Measurements from ENCODE around the gene EDEM1. TPM values are rescaled to one million over a fixed set of nuclear protein-coding genes. Genes with fewer than 3 reads are reported as not detected.

The EDEM1 gene
- total and polyA plus RNA-seq, 2 donors (not counting 1 experiment from before 2014, with no cell fraction given) = 58.3 to 167 TPM

DNA sequence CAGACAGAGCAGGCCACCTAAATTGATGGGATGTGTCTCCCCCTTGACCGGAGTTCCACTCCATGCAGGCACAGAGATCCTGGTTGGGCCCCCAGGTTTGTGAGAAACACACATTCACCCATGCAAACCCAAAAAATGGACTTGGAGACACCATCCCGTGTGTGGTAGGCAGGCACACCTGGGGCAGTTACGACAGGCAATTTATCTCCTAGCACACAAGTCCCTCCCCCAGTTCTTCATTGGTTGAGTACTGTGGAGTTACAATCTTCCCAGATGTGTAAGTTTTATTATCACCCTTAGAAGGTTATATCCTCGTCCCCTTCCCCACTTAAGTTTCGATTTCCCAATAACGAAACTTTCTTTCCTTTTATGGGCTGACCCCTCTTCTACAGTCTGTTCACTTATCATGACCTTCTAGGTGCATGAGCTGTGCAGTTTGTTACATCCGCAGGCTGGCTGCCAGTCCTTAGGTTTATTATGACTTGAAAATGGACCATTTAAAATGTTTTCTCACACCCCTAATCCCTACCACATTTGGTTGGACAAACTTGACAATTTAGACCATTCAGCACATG is 38.1 kb upstream of the EDEM1 start:
- no peak overlapping the region for H3K4me3 ChIP-seq (ENCODE audit: control extremely low read depth in 1 of 5, extremely low read depth in 1 of 5, insufficient read depth in 1 of 5, low read depth in 2 of 5, low read length in 4 of 5)
- CTCF ChIA-PET = no interaction called here
- H3K4me1 Mint-ChIP-seq = peaks cover 70% of the 10 kb centered on the region
- peaks cover 1 to 7% of the 10 kb centered on the region in 2 experiments for H3K36me3 ChIP-seq (replicated peaks in 1 of 2; ENCODE audit: control extremely low read depth in 1 of 2, control insufficient read depth in 1 of 2, extremely low read depth in 1 of 2, insufficient read depth in 2 of 2, low read length in 1 of 2)
- no peak overlapping the region for H3K9ac ChIP-seq (ENCODE audit: low read length)
- peaks cover 96% of the 10 kb centered on the region for H3K79me2 ChIP-seq (ENCODE audit: control insufficient read depth, insufficient read depth, low read length)
- H3K4me3 Mint-ChIP-seq = no peak overlapping the region
- peaks cover 6% of the 10 kb centered on the region for H3K9me3 Mint-ChIP-seq (ENCODE audit: insufficient read depth)
- peaks cover 4 to 12% (median 7%) of the 10 kb centered on the region in 3 donors for H3K9me3 ChIP-seq (ENCODE audit: control extremely low read depth in 1 of 3, control insufficient read depth in 2 of 3, insufficient read depth in 1 of 3, low read length in 2 of 3)
- no peaks in the 10 kb centered on the region for H3K27me3 ChIP-seq (replicated peaks in 1 of 4; ENCODE audit: control extremely low read depth in 1 of 4, control insufficient read depth in 3 of 4, insufficient read depth in 4 of 4, low read length in 3 of 4)
- no peak overlapping the region for H2AFZ ChIP-seq (ENCODE audit: insufficient read depth, low read depth, low read length, poor library complexity, severe bottlenecking)
- TF ChIP-seq EZH2 (IDR thresholded peaks at IDR 0.05; ENCODE audit: borderline replicate concordance, insufficient read depth, low read depth, low read length, poor library complexity, severe bottlenecking) = no peak
- TF ChIP-seq, protein P1, sequence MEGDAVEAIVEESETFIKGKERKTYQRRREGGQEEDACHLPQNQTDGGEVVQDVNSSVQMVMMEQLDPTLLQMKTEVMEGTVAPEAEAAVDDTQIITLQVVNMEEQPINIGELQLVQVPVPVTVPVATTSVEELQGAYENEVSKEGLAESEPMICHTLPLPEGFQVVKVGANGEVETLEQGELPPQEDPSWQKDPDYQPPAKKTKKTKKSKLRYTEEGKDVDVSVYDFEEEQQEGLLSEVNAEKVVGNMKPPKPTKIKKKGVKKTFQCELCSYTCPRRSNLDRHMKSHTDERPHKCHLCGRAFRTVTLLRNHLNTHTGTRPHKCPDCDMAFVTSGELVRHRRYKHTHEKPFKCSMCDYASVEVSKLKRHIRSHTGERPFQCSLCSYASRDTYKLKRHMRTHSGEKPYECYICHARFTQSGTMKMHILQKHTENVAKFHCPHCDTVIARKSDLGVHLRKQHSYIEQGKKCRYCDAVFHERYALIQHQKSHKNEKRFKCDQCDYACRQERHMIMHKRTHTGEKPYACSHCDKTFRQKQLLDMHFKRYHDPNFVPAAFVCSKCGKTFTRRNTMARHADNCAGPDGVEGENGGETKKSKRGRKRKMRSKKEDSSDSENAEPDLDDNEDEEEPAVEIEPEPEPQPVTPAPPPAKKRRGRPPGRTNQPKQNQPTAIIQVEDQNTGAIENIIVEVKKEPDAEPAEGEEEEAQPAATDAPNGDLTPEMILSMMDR (IDR thresholded peaks at IDR 0.05) = no peak
- no peak overlapping the region for H3K27ac ChIP-seq (ENCODE audit: low read length in 2 of 2)
- POLR2A ChIA-PET = no interaction called here
- intact Hi-C loops (cut with micrococcal nuclease) = no loop called here
- ATAC-seq (ENCODE audit: low read depth) (no peak), DNase-seq (no peak)
- peaks cover 74% of the 10 kb centered on the region for H4K20me1 ChIP-seq (ENCODE audit: control insufficient read depth, insufficient read depth, low read length, poor library complexity, severe bottlenecking)
- WGBS (ENCODE audit: insufficient coverage) = 100% methylated on average over 1 of the region's 7 CpGs
- peaks cover 2 to 7% of the 10 kb centered on the region in 2 donors for H3K4me1 ChIP-seq (ENCODE audit: control insufficient read depth in 2 of 2, insufficient read depth in 2 of 2, low read length in 2 of 2)
- no peak overlapping the region for H3K4me2 ChIP-seq (replicated peaks; ENCODE audit: low read depth, low read length, poor library complexity, severe bottlenecking)
- no peak overlapping the region for H3K27ac Mint-ChIP-seq
- no peaks in the 10 kb centered on the region for H3K27me3 Mint-ChIP-seq

DNA sequence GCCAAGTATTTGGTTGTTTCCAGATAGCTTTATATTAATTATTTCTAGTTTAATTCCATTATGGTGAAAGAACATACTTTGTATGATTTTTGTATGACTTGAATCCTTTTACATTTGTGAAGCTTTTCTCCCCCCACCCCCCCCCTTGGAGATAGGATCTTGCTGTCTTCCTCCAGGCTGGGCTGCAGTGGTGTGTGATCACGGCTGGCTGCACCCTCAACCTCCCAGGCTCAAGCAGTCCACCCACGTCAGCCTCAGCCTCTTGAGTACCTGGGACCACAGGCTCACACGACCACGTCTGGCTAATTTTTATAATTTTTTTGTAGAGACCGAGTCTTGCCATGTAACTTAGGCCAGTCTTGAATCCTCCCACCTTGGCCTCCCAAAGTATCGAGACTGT is 35.9 kb upstream of the EDEM1 start:
- no peak for ATAC-seq (ENCODE audit: low read depth)
- H3K4me1 ChIP-seq (ENCODE audit: control insufficient read depth in 2 of 2, insufficient read depth in 2 of 2, low read length in 2 of 2) = peaks cover 6 to 9% of the 10 kb centered on the region in 2 donors
- no peak overlapping the region for H3K4me2 ChIP-seq (replicated peaks; ENCODE audit: low read depth, low read length, poor library complexity, severe bottlenecking)
- H2AFZ ChIP-seq (ENCODE audit: insufficient read depth, low read depth, low read length, poor library complexity, severe bottlenecking) = no peak overlapping the region
- no peak for DNase-seq
- Mint-ChIP-seq H3K27me3 (no peaks in the 10 kb centered on the region), H3K27ac (no peak overlapping the region), H3K9me3 (ENCODE audit: insufficient read depth) (no peaks in the 10 kb centered on the region), H3K4me3 (no peak overlapping the region), H3K4me1 (peaks cover 71% of the 10 kb centered on the region)
- peaks cover 1 to 7% of the 10 kb centered on the region in 2 experiments for H3K36me3 ChIP-seq (replicated peaks in 1 of 2; ENCODE audit: control extremely low read depth in 1 of 2, control insufficient read depth in 1 of 2, extremely low read depth in 1 of 2, insufficient read depth in 2 of 2, low read length in 1 of 2)
- CTCF ChIA-PET = interaction anchor here (1.0 kb wide), 1 partner anchor 91 kb away, joined by 3 read pairs; no protein-coding TSS in a partner anchor
- H3K27me3 ChIP-seq (replicated peaks in 1 of 4; ENCODE audit: control extremely low read depth in 1 of 4, control insufficient read depth in 3 of 4, insufficient read depth in 4 of 4, low read length in 3 of 4) = no peaks in the 10 kb centered on the region
- no peak overlapping the region for H3K27ac ChIP-seq (ENCODE audit: low read length in 2 of 2)
- H3K79me2 ChIP-seq (ENCODE audit: control insufficient read depth, insufficient read depth, low read length) = peaks cover 96% of the 10 kb centered on the region
- H3K4me3 ChIP-seq (ENCODE audit: control extremely low read depth in 1 of 5, extremely low read depth in 1 of 5, insufficient read depth in 1 of 5, low read depth in 2 of 5, low read length in 4 of 5) = no peak overlapping the region
- WGBS (ENCODE audit: insufficient coverage) = 100% methylated on average over 1 of the region's 6 CpGs
- POLR2A ChIA-PET = no interaction called here
- intact Hi-C loops (cut with micrococcal nuclease) = no loop called here
- TF ChIP-seq, protein P1 (IDR thresholded peaks at IDR 0.05) = no peak
- TF ChIP-seq EZH2 (IDR thresholded peaks at IDR 0.05; ENCODE audit: borderline replicate concordance, insufficient read depth, low read depth, low read length, poor library complexity, severe bottlenecking) = no peak
- H4K20me1 ChIP-seq (ENCODE audit: control insufficient read depth, insufficient read depth, low read length, poor library complexity, severe bottlenecking) = peaks cover 64% of the 10 kb centered on the region
- H3K9me3 ChIP-seq (ENCODE audit: control extremely low read depth in 1 of 3, control insufficient read depth in 2 of 3, insufficient read depth in 1 of 3, low read length in 2 of 3) = peaks cover 2 to 12% (median 2%) of the 10 kb centered on the region in 3 donors
- H3K9ac ChIP-seq (ENCODE audit: low read length) = no peak overlapping the region

Measured in B cell (primary cell).